Mesendoderm (in vitro differentiated cells): ENCODE results near the gene CCRL2.
A peak's percentile ranks its signal among the peaks of the same experiment; 100 is the strongest.

Experiments
- DNase-seq: peaks from one replicate; pipeline ENCODE4 v3.0.0; 2013
- H2AK5ac ChIP-seq: 2 replicates; pipeline ENCODE4 v1.6.1; 2013; ENCODE audit warnings: low read length, inconsistent platforms
- H2BK120ac ChIP-seq: 2 replicates; pipeline ENCODE4 v1.6.1; 2013; ENCODE audit warnings: low read depth, mild to moderate bottlenecking, low read length, moderate library complexity, mixed read lengths
- H2BK15ac ChIP-seq: replicated peaks from 2 replicates; pipeline ENCODE4 v1.6.1; 2013; ENCODE audit warnings: low read depth, mild to moderate bottlenecking, moderate library complexity
- H2BK5ac ChIP-seq: 2 replicates; pipeline ENCODE4 v1.6.1; 2013; ENCODE audit warnings: low read length, inconsistent platforms
- H3K18ac ChIP-seq: 2 replicates; pipeline ENCODE4 v1.6.1; 2013; ENCODE audit warnings: mild to moderate bottlenecking, low read length, mixed read lengths
- H3K23ac ChIP-seq: one replicate; pipeline ENCODE4 v1.6.1; 2013; ENCODE audit warnings: low read length
- H3K27ac ChIP-seq: 2 replicates; pipeline ENCODE4 v1.5.1; 2013; ENCODE audit warnings: low read depth, mild to moderate bottlenecking, inconsistent platforms, low read length, moderate library complexity
- H3K27me3 ChIP-seq: 2 replicates; pipeline ENCODE4 v1.6.1; 2013; ENCODE audit warnings: low read length, control low read depth, mild to moderate bottlenecking, inconsistent platforms; ENCODE audit not compliant: insufficient read depth, poor library complexity
- H3K36me3 ChIP-seq: 2 replicates; pipeline ENCODE4 v1.6.1; 2013; ENCODE audit warnings: low read length, inconsistent platforms; ENCODE audit not compliant: control insufficient read depth, insufficient read depth
- H3K4ac ChIP-seq: one replicate; pipeline ENCODE4 v1.6.1; 2013; ENCODE audit warnings: low read depth, mild to moderate bottlenecking, low read length, moderate library complexity
- H3K4me1 ChIP-seq: 2 replicates; pipeline ENCODE4 v1.6.1; 2013; ENCODE audit warnings: low read depth, low read length, inconsistent platforms; ENCODE audit not compliant: control insufficient read depth
- H3K4me2 ChIP-seq: 2 replicates; pipeline ENCODE4 v1.6.1; 2013; ENCODE audit warnings: low read length
- H3K4me3 ChIP-seq: 2 replicates; pipeline ENCODE4 v1.5.1; 2013; ENCODE audit warnings: mild to moderate bottlenecking, low read length
- H3K56ac ChIP-seq: one replicate; pipeline ENCODE4 v1.6.1; 2013; ENCODE audit warnings: low read length
- H3K79me1 ChIP-seq: 2 replicates; pipeline ENCODE4 v1.6.1; 2013; ENCODE audit warnings: low read length, inconsistent platforms
- H3K79me2 ChIP-seq: 2 replicates; pipeline ENCODE4 v1.6.1; 2013; ENCODE audit warnings: mild to moderate bottlenecking, low read length; ENCODE audit not compliant: control insufficient read depth, insufficient read depth
- H3K9ac ChIP-seq: 2 replicates; pipeline ENCODE4 v1.6.1; 2013; ENCODE audit warnings: low read length, inconsistent platforms
- H4K5ac ChIP-seq: one replicate; pipeline ENCODE4 v1.6.1; 2013; ENCODE audit warnings: low read length
- H4K8ac ChIP-seq: one replicate; pipeline ENCODE4 v1.6.1; 2013; ENCODE audit warnings: low read depth, mild to moderate bottlenecking, control low read depth, low read length, moderate library complexity
- WGBS: extraction: QIAGEN DNeasy Blood & Tissue Kit; methylation state at CpG from one replicate; pipeline ENCODE4 v1.1.7; 2013; ENCODE audit warnings: low lambda C conversion rate, missing lambda C conversion rate; ENCODE audit not compliant: insufficient coverage; ENCODE audit errors: extremely low coverage; 5-methylcytosine and 5-hydroxymethylcytosine counted together

Gene CCRL2

GRCh38 chr3:46375814-46376213 is 31.2 kb upstream of the CCRL2 start:
- no peak overlapping the region for H2AK5ac ChIP-seq
- no peak overlapping the region for H4K5ac ChIP-seq
- H3K4me2 ChIP-seq, result no peak overlapping the region
- H3K27ac ChIP-seq, result no peak overlapping the region
- peaks cover 8% of the 10 kb centered on the region for H3K4me1 ChIP-seq
- H3K79me2 ChIP-seq, result no peaks in the 10 kb centered on the region
- H3K27me3 ChIP-seq, result no peaks in the 10 kb centered on the region
- no peaks in the 10 kb centered on the region for H3K36me3 ChIP-seq
- H2BK120ac ChIP-seq, result no peak overlapping the region
- H4K8ac ChIP-seq, result no peak overlapping the region
- no peaks in the 10 kb centered on the region for H3K79me1 ChIP-seq
- no peak overlapping the region for H3K9ac ChIP-seq
- H2BK15ac ChIP-seq, result no peak overlapping the region
- H3K4me3 ChIP-seq, result no peak overlapping the region
- no peak overlapping the region for H3K4ac ChIP-seq
- no CpG with 5 or more reads among the region's 2 CpGs for WGBS
- H3K23ac ChIP-seq, result no peak overlapping the region
- no peak overlapping the region for H3K18ac ChIP-seq
- no peak overlapping the region for H3K56ac ChIP-seq
- H2BK5ac ChIP-seq, result no peak overlapping the region
- no peak for DNase-seq

- no peak overlapping the region for H4K5ac ChIP-seq
- no peak overlapping the region for H2AK5ac ChIP-seq
- no peak overlapping the region for H3K18ac ChIP-seq
- no peak overlapping the region for H2BK15ac ChIP-seq
- no peak overlapping the region for H3K56ac ChIP-seq
- no peaks in the 10 kb centered on the region for H3K79me2 ChIP-seq
- H3K4me2 ChIP-seq, result no peak overlapping the region
- DNase-seq, result peak; percentile 78
- no peak overlapping the region for H3K4ac ChIP-seq
- no peaks in the 10 kb centered on the region for H3K36me3 ChIP-seq
- no peak overlapping the region for H3K9ac ChIP-seq
- H3K23ac ChIP-seq, result no peak overlapping the region
- WGBS, result no CpG with 5 or more reads among the region's 8 CpGs
- H3K4me3 ChIP-seq, result no peak overlapping the region
- no peak overlapping the region for H4K8ac ChIP-seq
- H3K27me3 ChIP-seq, result no peaks in the 10 kb centered on the region
- no peak overlapping the region for H2BK5ac ChIP-seq
- H3K4me1 ChIP-seq, result peaks cover 13% of the 10 kb centered on the region
- H3K27ac ChIP-seq, result no peak overlapping the region
- no peaks in the 10 kb centered on the region for H3K79me1 ChIP-seq
- H2BK120ac ChIP-seq, result no peak overlapping the region
Measured at GRCh38 chr3:46378426-46378942, 28.6 kb upstream of the CCRL2 start.

- Histone ChIP-seq H3K23ac (no peak overlapping the region), H3K4me3 (no peak overlapping the region), H3K27ac (peak overlapping the region; percentile 1), H2BK15ac (no peak overlapping the region), H2BK5ac (no peak overlapping the region), H3K18ac (peak overlapping the region; percentile 21), H3K27me3 (no peaks in the 10 kb centered on the region), H3K4ac (no peak overlapping the region), H3K79me2 (no peaks in the 10 kb centered on the region), H3K9ac (no peak overlapping the region), H4K5ac (no peak overlapping the region), H3K36me3 (no peaks in the 10 kb centered on the region), H4K8ac (no peak overlapping the region), H3K4me1 (peaks cover 13% of the 10 kb centered on the region), H3K79me1 (no peaks in the 10 kb centered on the region), H2BK120ac (no peak overlapping the region), H3K56ac (no peak overlapping the region), H2AK5ac (no peak overlapping the region), H3K4me2 (no peak overlapping the region)
- no peak for DNase-seq
- no CpG with 5 or more reads among the region's 8 CpGs for WGBS
Measured at GRCh38 chr3:46380471-46381221, 26.4 kb upstream of the CCRL2 start.

GRCh38 chr3:46381625-46382024 is 25.4 kb upstream of the CCRL2 start:
- no peak for DNase-seq
- H3K4me1 ChIP-seq, result peaks cover 13% of the 10 kb centered on the region
- H3K4me2 ChIP-seq, result no peak overlapping the region
- H4K8ac ChIP-seq, result no peak overlapping the region
- no peak overlapping the region for H2BK15ac ChIP-seq
- no peak overlapping the region for H2BK120ac ChIP-seq
- WGBS, result no CpG with 5 or more reads among the region's 3 CpGs
- no peaks in the 10 kb centered on the region for H3K79me2 ChIP-seq
- no peaks in the 10 kb centered on the region for H3K79me1 ChIP-seq
- no peaks in the 10 kb centered on the region for H3K27me3 ChIP-seq
- H3K4me3 ChIP-seq, result no peak overlapping the region
- no peak overlapping the region for H2BK5ac ChIP-seq
- H3K56ac ChIP-seq, result no peak overlapping the region
- H3K9ac ChIP-seq, result no peak overlapping the region
- no peak overlapping the region for H3K23ac ChIP-seq
- H3K27ac ChIP-seq, result no peak overlapping the region
- no peak overlapping the region for H3K4ac ChIP-seq
- no peaks in the 10 kb centered on the region for H3K36me3 ChIP-seq
- H4K5ac ChIP-seq, result no peak overlapping the region
- H3K18ac ChIP-seq, result no peak overlapping the region
- no peak overlapping the region for H2AK5ac ChIP-seq

DNA sequence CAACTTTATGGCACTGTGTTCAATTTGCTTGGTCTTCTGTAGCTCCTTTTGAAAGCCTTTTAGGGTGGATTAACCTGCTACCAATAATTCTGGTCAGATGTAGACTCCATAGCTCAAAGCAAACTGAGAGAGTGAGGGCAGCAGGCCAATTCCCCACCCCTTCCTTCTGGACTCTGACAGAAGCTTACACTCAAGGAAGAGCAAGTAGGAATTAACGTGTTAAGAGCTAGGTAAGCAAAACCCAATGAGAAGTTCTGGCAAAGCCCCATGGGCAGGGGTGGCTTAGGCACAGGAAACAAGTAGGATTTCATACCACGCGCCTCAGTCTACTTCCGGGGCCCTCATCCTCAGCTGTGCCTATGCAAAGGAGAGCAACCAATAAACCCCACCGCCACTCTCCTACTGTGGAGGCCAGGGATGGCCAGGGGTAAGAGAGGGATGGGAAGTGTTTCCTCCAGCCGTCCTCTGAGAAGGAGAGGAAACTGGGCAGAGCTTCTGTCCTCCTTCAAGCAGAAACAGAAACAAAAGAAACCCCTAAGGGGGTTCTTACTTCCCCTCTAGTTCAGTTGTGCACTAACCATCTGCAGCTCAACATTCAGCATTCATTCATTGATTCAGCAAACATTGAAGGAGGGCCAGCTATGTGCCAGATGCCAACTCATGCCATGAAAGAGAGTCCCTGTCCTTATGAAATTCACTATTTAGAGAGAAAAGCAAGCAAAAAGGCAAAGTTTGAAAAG is 23.7 kb upstream of the CCRL2 start:
- H2AK5ac ChIP-seq, result no peak overlapping the region
- H3K4ac ChIP-seq, result no peak overlapping the region

More for the DNA sequence above, 23.7 kb upstream of the CCRL2 start:
- no peaks in the 10 kb centered on the region for H3K36me3 ChIP-seq
- no peak overlapping the region for H3K18ac ChIP-seq
- no CpG with 5 or more reads among the region's 6 CpGs for WGBS
- no peak overlapping the region for H3K23ac ChIP-seq
- H3K4me3 ChIP-seq, result no peak overlapping the region
- no peak overlapping the region for H4K5ac ChIP-seq
- no peak overlapping the region for H3K4me2 ChIP-seq
- H4K8ac ChIP-seq, result no peak overlapping the region
- no peak for DNase-seq
- H2BK15ac ChIP-seq, result no peak overlapping the region
- H3K56ac ChIP-seq, result no peak overlapping the region
- no peaks in the 10 kb centered on the region for H3K79me2 ChIP-seq
- no peak overlapping the region for H3K27ac ChIP-seq
- no peak overlapping the region for H2BK120ac ChIP-seq
- no peaks in the 10 kb centered on the region for H3K27me3 ChIP-seq
- peaks cover 13% of the 10 kb centered on the region for H3K4me1 ChIP-seq
- H2BK5ac ChIP-seq, result no peak overlapping the region
- H3K9ac ChIP-seq, result no peak overlapping the region
- no peaks in the 10 kb centered on the region for H3K79me1 ChIP-seq
